Lower leg skin (tissue), 3 donors: ENCODE measurements around the gene BIN2.

Experiments
- POLR2A ChIP-seq, 2 donors: fragments of 450-650 bp; IDR thresholded peaks; one replicate each; pipeline ENCODE4 v1.6.1; 2016 to 2017; ENCODE audit warnings: antibody characterized with exemption in 2 of 2, mild to moderate bottlenecking in 1 of 2, moderate library complexity in 1 of 2
- TF ChIP-seq, protein P1 (sequence below), 3 donors: fragments of 450-650 bp; IDR thresholded peaks; one replicate each; pipeline ENCODE4 v1.5.1; 2016; ENCODE audit warnings: antibody characterized with exemption in 3 of 3, mild to moderate bottlenecking in 3 of 3, moderate library complexity in 2 of 3

DNA sequence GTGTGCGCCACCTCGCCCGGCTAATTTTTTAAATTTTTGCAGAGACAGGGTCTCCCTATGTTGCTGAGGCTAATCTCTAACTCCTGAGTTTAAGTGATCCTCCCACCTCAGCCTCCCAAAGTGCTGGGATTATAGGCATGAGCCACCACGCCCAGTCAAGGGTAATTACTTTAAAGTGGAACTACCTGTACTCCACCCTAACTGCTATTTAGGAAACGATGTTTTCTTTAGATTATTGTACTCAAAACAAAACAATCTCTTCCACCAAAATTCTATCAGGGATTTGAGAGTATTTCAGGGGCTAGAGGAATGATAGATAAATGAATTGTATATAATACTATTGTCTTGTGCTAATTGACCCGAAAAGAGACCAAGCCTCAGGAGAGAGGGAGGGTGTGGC lies 9.6 kb upstream of the BIN2 start:
- TF ChIP-seq, protein P1, sequence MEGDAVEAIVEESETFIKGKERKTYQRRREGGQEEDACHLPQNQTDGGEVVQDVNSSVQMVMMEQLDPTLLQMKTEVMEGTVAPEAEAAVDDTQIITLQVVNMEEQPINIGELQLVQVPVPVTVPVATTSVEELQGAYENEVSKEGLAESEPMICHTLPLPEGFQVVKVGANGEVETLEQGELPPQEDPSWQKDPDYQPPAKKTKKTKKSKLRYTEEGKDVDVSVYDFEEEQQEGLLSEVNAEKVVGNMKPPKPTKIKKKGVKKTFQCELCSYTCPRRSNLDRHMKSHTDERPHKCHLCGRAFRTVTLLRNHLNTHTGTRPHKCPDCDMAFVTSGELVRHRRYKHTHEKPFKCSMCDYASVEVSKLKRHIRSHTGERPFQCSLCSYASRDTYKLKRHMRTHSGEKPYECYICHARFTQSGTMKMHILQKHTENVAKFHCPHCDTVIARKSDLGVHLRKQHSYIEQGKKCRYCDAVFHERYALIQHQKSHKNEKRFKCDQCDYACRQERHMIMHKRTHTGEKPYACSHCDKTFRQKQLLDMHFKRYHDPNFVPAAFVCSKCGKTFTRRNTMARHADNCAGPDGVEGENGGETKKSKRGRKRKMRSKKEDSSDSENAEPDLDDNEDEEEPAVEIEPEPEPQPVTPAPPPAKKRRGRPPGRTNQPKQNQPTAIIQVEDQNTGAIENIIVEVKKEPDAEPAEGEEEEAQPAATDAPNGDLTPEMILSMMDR (IDR thresholded peaks at IDR 0.05): no peak
- TF ChIP-seq POLR2A (IDR thresholded peaks at IDR 0.05): no peak
